ENCODE measurements around the gene GSG1L. TPM values are rescaled to one million over a fixed set of nuclear protein-coding genes. Genes with fewer than 3 reads are reported as not detected.

The GSG1L gene
- total RNA-seq, 1 experiment from 2014 or later, result not detected

DNA sequence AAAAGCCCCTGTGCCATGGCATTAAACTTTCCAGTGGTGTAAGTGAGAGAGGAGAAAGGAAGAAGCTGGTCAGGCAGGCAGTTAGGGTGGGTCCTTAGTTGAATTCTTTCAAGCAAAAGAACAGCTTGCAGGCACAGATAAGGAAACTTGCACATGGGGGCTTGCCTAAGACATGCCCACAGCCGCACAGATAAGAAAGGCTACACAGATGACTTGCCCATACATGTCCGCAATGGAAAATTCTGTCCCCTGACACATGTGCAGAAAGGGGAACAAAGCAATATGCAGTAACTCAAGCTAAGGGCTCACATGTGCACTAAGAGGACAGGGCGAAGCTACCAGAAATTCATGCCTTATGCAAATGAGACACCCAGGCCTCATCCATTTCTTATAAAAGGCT, 69.9 kb downstream of the GSG1L start:
- no peaks in the 10 kb centered on the region for H3K9me3 ChIP-seq (ENCODE audit: insufficient read depth, low read depth)
- no peak overlapping the region for H3K4me3 ChIP-seq
- no peak overlapping the region for H3K27ac ChIP-seq
- no peaks in the 10 kb centered on the region for H3K4me1 ChIP-seq (replicated peaks; ENCODE audit: insufficient read depth)
- peaks cover 53% of the 10 kb centered on the region for H3K27me3 ChIP-seq (ENCODE audit: insufficient read depth, low read depth)
- no peak overlapping the region for H2AFZ ChIP-seq
- H3F3A ChIP-seq (ENCODE audit: insufficient read depth, low read depth), result no peaks in the 10 kb centered on the region; the same call in 1 of the 2 replicates
- no peaks in the 10 kb centered on the region for H4K20me1 ChIP-seq (ENCODE audit: insufficient read depth)
- ChIA-PET CTCF (no interaction called here), POLR2A (ENCODE audit: unreplicated experiment) (no interaction called here)
- BruUV-seq (replicated peaks), result no TSS peak
- no peak for DNase-seq
- peaks cover 6% of the 10 kb centered on the region; the same call in 1 of the 2 replicates for H3K9me2 ChIP-seq (ENCODE audit: insufficient read depth)
- H3K79me2 ChIP-seq (ENCODE audit: low read depth), result no peaks in the 10 kb centered on the region
- H3K4me2 ChIP-seq, result no peak overlapping the region
- no peaks in the 10 kb centered on the region for H3K36me3 ChIP-seq (ENCODE audit: low read depth)
- TF ChIP-seq EZH2 (IDR thresholded peaks at IDR 0.05; ENCODE audit: low read depth), result no peak
- TF ChIP-seq, protein P1, sequence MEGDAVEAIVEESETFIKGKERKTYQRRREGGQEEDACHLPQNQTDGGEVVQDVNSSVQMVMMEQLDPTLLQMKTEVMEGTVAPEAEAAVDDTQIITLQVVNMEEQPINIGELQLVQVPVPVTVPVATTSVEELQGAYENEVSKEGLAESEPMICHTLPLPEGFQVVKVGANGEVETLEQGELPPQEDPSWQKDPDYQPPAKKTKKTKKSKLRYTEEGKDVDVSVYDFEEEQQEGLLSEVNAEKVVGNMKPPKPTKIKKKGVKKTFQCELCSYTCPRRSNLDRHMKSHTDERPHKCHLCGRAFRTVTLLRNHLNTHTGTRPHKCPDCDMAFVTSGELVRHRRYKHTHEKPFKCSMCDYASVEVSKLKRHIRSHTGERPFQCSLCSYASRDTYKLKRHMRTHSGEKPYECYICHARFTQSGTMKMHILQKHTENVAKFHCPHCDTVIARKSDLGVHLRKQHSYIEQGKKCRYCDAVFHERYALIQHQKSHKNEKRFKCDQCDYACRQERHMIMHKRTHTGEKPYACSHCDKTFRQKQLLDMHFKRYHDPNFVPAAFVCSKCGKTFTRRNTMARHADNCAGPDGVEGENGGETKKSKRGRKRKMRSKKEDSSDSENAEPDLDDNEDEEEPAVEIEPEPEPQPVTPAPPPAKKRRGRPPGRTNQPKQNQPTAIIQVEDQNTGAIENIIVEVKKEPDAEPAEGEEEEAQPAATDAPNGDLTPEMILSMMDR (conservative IDR thresholded peaks at IDR 0.05), result no peak
- intact Hi-C loops (cut with micrococcal nuclease; ENCODE audit: unreplicated experiment), result no loop called here

- H3K27ac ChIP-seq, result no peak overlapping the region
- no TSS peak for BruUV-seq (replicated peaks)
- peaks cover 62% of the 10 kb centered on the region for H3K27me3 ChIP-seq (ENCODE audit: insufficient read depth, low read depth)
- no peak overlapping the region for H3K4me2 ChIP-seq
- intact Hi-C loops (cut with micrococcal nuclease; ENCODE audit: unreplicated experiment), result no loop called here
- DNase-seq, result no peak
- no peak overlapping the region for H3K4me3 ChIP-seq
- no peaks in the 10 kb centered on the region for H4K20me1 ChIP-seq (ENCODE audit: insufficient read depth)
- TF ChIP-seq, protein P1 (conservative IDR thresholded peaks at IDR 0.05), result no peak
- no peak for TF ChIP-seq EZH2 (IDR thresholded peaks at IDR 0.05; ENCODE audit: low read depth)
- H2AFZ ChIP-seq, result no peak overlapping the region
- H3F3A ChIP-seq (ENCODE audit: insufficient read depth, low read depth), result no peaks in the 10 kb centered on the region
- H3K9me2 ChIP-seq (ENCODE audit: insufficient read depth), result peaks cover 6% of the 10 kb centered on the region; the same call in 1 of the 2 replicates
- no peaks in the 10 kb centered on the region for H3K4me1 ChIP-seq (replicated peaks; ENCODE audit: insufficient read depth)
- ChIA-PET CTCF (no interaction called here), POLR2A (ENCODE audit: unreplicated experiment) (no interaction called here)
- H3K9me3 ChIP-seq (ENCODE audit: insufficient read depth, low read depth), result no peaks in the 10 kb centered on the region
- no peaks in the 10 kb centered on the region for H3K79me2 ChIP-seq (ENCODE audit: low read depth)
- no peaks in the 10 kb centered on the region for H3K36me3 ChIP-seq (ENCODE audit: low read depth)
Measured at GRCh38 chr16:27991876-27992275, 71.6 kb downstream of the GSG1L start.

DNA sequence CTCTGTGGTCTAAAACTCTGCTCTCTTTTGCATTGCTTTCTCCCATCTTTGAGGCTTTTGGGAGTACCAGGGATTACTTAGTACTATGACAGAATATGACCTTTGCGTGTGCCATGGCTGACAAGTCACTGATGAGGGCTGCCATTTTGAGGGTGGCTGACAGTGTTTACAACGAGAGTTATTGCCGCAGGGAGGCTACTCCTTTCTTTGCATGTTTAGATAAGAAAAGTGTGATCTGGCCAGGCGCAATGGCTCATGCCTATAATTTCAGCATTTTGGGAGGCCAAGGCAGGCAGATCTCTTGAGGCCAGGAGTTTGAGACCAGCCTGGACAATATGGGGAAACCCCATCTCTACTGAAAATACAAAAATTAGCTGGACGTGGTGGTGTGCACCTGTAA, 77.5 kb downstream of the GSG1L start:
- ChIA-PET POLR2A (ENCODE audit: unreplicated experiment) (no interaction called here), CTCF (no interaction called here)
- peaks cover 6% of the 10 kb centered on the region; the same call in 1 of the 2 replicates for H3K9me2 ChIP-seq (ENCODE audit: insufficient read depth)
- TF ChIP-seq EZH2 (IDR thresholded peaks at IDR 0.05; ENCODE audit: low read depth), result no peak
- TF ChIP-seq, protein P1 (conservative IDR thresholded peaks at IDR 0.05), result no peak
- H3F3A ChIP-seq (ENCODE audit: insufficient read depth, low read depth), result no peaks in the 10 kb centered on the region
- H3K9me3 ChIP-seq (ENCODE audit: insufficient read depth, low read depth), result no peaks in the 10 kb centered on the region
- H3K4me1 ChIP-seq (replicated peaks; ENCODE audit: insufficient read depth), result no peaks in the 10 kb centered on the region
- peaks cover 71% of the 10 kb centered on the region for H3K27me3 ChIP-seq (ENCODE audit: insufficient read depth, low read depth)
- H3K36me3 ChIP-seq (ENCODE audit: low read depth), result no peaks in the 10 kb centered on the region
- no peak overlapping the region for H3K4me2 ChIP-seq
- no peak for DNase-seq
- H4K20me1 ChIP-seq (ENCODE audit: insufficient read depth), result no peaks in the 10 kb centered on the region
- no TSS peak for BruUV-seq (replicated peaks)
- intact Hi-C loops (cut with micrococcal nuclease; ENCODE audit: unreplicated experiment), result no loop called here
- H2AFZ ChIP-seq, result no peak overlapping the region
- H3K4me3 ChIP-seq, result no peak overlapping the region
- H3K27ac ChIP-seq, result no peak overlapping the region
- H3K79me2 ChIP-seq (ENCODE audit: low read depth), result no peaks in the 10 kb centered on the region

Data from PC-9 (cell line).